GM12878 (cell line): Measurements from ENCODE around the gene SENP5. TPM values are rescaled to one million over a fixed set of nuclear protein-coding genes. Genes with fewer than 3 reads are reported as not detected.

Experiments
- ATAC-seq: fragments of 200-7000 bp; cut with Tn5 transposase; 3 replicates; pipeline ENCODE4 v1.9.1; 2020; ENCODE audit warnings: mild to moderate bottlenecking, moderate library complexity
- BruUV-seq: library from RNA; stranded (reverse); fragments of 400-500 nt; replicated peaks from 2 replicates; lab custom pipeline; 2021; lab: Mats Ljungman, UMichigan
- CTCF ChIA-PET: fragments of 300-600 bp; sonication (Branson Sonifier 250); formaldehyde crosslinking; extraction: SDS; loops from one replicate; lab custom pipeline; 2021; ENCODE audit warnings: inconsistent platforms; lab: Yijun Ruan, JAX
- POLR2A ChIA-PET: fragments of 350-600 bp; formaldehyde crosslinking; extraction: SDS; loops from one replicate; lab custom pipeline; 2021; ENCODE audit warnings: inconsistent platforms; lab: Charles Lee
- RAD21 ChIA-PET: fragments of 300-600 bp; sonication (Branson Sonifier 250); formaldehyde crosslinking; loops from one replicate; lab custom pipeline; 2023; ENCODE audit warnings: antibody characterized with exemption; ENCODE audit not compliant: unreplicated experiment; lab: Charles Lee
- SMC1A ChIA-PET: fragments of 300-600 bp; sonication (Branson Sonifier 250); formaldehyde crosslinking; loops from one replicate; lab custom pipeline; 2023; ENCODE audit not compliant: unreplicated experiment, uncharacterized antibody; lab: Charles Lee
- DNase-seq: peaks from one replicate; pipeline ENCODE4 v3.0.0-alpha.2; 2011; ENCODE audit warnings: low read depth, low spot score
- FAIRE-seq: peaks from 3 replicates; lab custom pipeline; 2011; peaks lifted over from hg19 to GRCh38; lab: Jason Lieb, UNC
- H2AFZ ChIP-seq: 2 replicates; pipeline ENCODE4 v1.6.0; 2011; ENCODE audit warnings: low read depth, low read length, control low read depth; ENCODE audit not compliant: control insufficient read depth
- H3K27ac ChIP-seq: 2 replicates; pipeline ENCODE4 v1.5.1; 2011; ENCODE audit warnings: control low read depth; ENCODE audit not compliant: control insufficient read depth, insufficient read depth
- H3K27me3 ChIP-seq, 2 experiments: replicated peaks in 1 of 2; 2 replicates each; pipeline versions ENCODE4 v1.6.0 to v1.6.1; 2011; ENCODE audit warnings: low read length in 1 of 2; ENCODE audit not compliant: control insufficient read depth in 2 of 2, insufficient read depth in 2 of 2
- H3K36me3 ChIP-seq, 2 experiments: 2 replicates each; pipeline ENCODE4 v1.5.1; 2011; ENCODE audit warnings: low read length in 1 of 2; ENCODE audit not compliant: control insufficient read depth in 2 of 2, insufficient read depth in 2 of 2
- H3K4me1 ChIP-seq: 2 replicates; pipeline ENCODE4 v1.6.1; 2011; ENCODE audit warnings: mild to moderate bottlenecking, low read length, moderate library complexity, mixed read lengths; ENCODE audit not compliant: control insufficient read depth, insufficient read depth
- H3K4me2 ChIP-seq: 2 replicates; pipeline ENCODE4 v1.6.0; 2011; ENCODE audit warnings: control low read depth; ENCODE audit not compliant: control insufficient read depth, insufficient read depth
- H3K4me3 ChIP-seq: fragments of 200-600 bp; sonication (generic); 2 replicates; pipeline ENCODE4 v1.5.1; 2016
- H3K79me2 ChIP-seq: 2 replicates; pipeline ENCODE4 v1.6.0; 2011; ENCODE audit warnings: low read length; ENCODE audit not compliant: control insufficient read depth, insufficient read depth
- H3K9ac ChIP-seq: 2 replicates; pipeline ENCODE4 v1.8.0; 2011; ENCODE audit warnings: low read length, control low read depth, mixed read lengths; ENCODE audit not compliant: control insufficient read depth, insufficient read depth
- H3K9me3 ChIP-seq: replicated peaks from 3 replicates; pipeline ENCODE4 v1.5.1; 2011; ENCODE audit warnings: mild to moderate bottlenecking, low read length; ENCODE audit not compliant: control insufficient read depth, insufficient read depth
- H4K20me1 ChIP-seq: 2 replicates; pipeline ENCODE4 v1.6.0; 2011; ENCODE audit not compliant: control insufficient read depth, insufficient read depth
- CBX3 ChIP-seq: fragments of 200-600 bp; sonication (generic); IDR thresholded peaks from 2 replicates; pipeline ENCODE4 v1.6.1; 2016; ENCODE audit warnings: low read depth, borderline replicate concordance
- ESRRA ChIP-seq: IDR thresholded peaks from 2 replicates; pipeline ENCODE4 v1.6.1; 2012; ENCODE audit warnings: mild to moderate bottlenecking, low read length, improper control_type of control experiment
- GATAD2B ChIP-seq: fragments of 450-650 bp; conservative IDR thresholded peaks from 2 replicates; pipeline ENCODE4 v1.6.1; 2017; ENCODE audit warnings: low read depth, mild to moderate bottlenecking, moderate library complexity
- HDAC2 ChIP-seq: fragments of 200-600 bp; sonication (generic); IDR thresholded peaks from 2 replicates; pipeline ENCODE4 v1.6.1; 2017
- IKZF2 ChIP-seq, 2 experiments: fragments of 450-650 bp; IDR thresholded peaks; 2 replicates each; pipeline ENCODE4 v1.6.1; 2017; ENCODE audit warnings: mild to moderate bottlenecking in 2 of 2, moderate library complexity in 2 of 2
- LARP7 ChIP-seq: fragments of 450-650 bp; IDR thresholded peaks from 2 replicates; pipeline ENCODE4 v1.6.1; 2017; ENCODE audit warnings: mild to moderate bottlenecking
- MEF2B ChIP-seq: fragments of 450-650 bp; IDR thresholded peaks from 2 replicates; pipeline ENCODE4 v1.6.1; 2018; ENCODE audit warnings: mild to moderate bottlenecking, moderate library complexity; ENCODE audit not compliant: partially characterized antibody, poor library complexity, severe bottlenecking
- NKRF ChIP-seq: fragments of 450-650 bp; conservative IDR thresholded peaks from 2 replicates; pipeline ENCODE4 v1.6.1; 2017; ENCODE audit warnings: mild to moderate bottlenecking, moderate library complexity
- NR2C1 ChIP-seq: fragments of 450-650 bp; IDR thresholded peaks from 2 replicates; pipeline ENCODE4 v1.6.1; 2017; ENCODE audit warnings: antibody characterized with exemption, mild to moderate bottlenecking, moderate library complexity
- TCF7 ChIP-seq: IDR thresholded peaks from 2 replicates; pipeline ENCODE4 v1.6.1; 2014; ENCODE audit warnings: antibody characterized with exemption, borderline replicate concordance
- ZBTB33 ChIP-seq: fragments of 450-650 bp; IDR thresholded peaks from 2 replicates; pipeline ENCODE4 v1.6.1; 2017; ENCODE audit warnings: mild to moderate bottlenecking
- ZNF384 ChIP-seq: IDR thresholded peaks from 2 replicates; pipeline ENCODE4 v1.6.1; 2012; ENCODE audit warnings: low read depth, mild to moderate bottlenecking, low read length, improper control_type of control experiment, borderline replicate concordance
- WGBS: methylation state at CpG from one replicate; pipeline ENCODE4 v1.1.6; 2016; ENCODE audit warnings: low lambda C conversion rate; ENCODE audit not compliant: insufficient replicate concordance, insufficient coverage; ENCODE audit errors: missing lambda C conversion rate; 5-methylcytosine and 5-hydroxymethylcytosine counted together
- in situ Hi-C: fragments of 300-500 bp; cut with MboI; formaldehyde crosslinking; loops from 9 replicates; pipeline ENCODE4 v1.14.3; 2018; ENCODE audit warnings: mixed read lengths
- intact Hi-C: fragments of 100-400 bp; cut with micrococcal nuclease; formaldehyde crosslinking; loops from one replicate; pipeline ENCODE4 v1.14.2; 2022; ENCODE audit not compliant: unreplicated experiment
- polyA plus RNA-seq, 11 experiments: library from polyadenylated mRNA; depleted of rRNA in 4 of 11; unstranded in 6 of 11; stranded (reverse) in 5 of 11; fragments of >200 nt; fragmentation: Nextera tagmentation in 4 of 11; fragmentation: Illumina TruSeq in 1 of 11; extraction: Ambion mirVana in 4 of 11; extraction: Trizol in 1 of 11; gene quantifications; 1 replicate in 1 of 11; 2 replicates in 10 of 11; pipeline versions ENCODE4 v1.2.1 to v1.2.3, GENCODE V29; 2011 to 2016; ENCODE audit warnings: inconsistent platforms in 2 of 11, missing spikeins in 2 of 11, low read depth in 1 of 11
- total RNA-seq, 4 experiments: library from RNA; depleted of rRNA in 3 of 4; stranded (reverse); fragments of >200 nt in 3 of 4; fragmentation: Illumina TruSeq in 1 of 4; extraction: Trizol in 1 of 4; gene quantifications; 2 replicates each; pipeline versions ENCODE4 v1.2.1 to v1.2.3, GENCODE V29; 2013 to 2021
- TF ChIP-seq, protein P1 (sequence below): fragments of 450-650 bp; IDR thresholded peaks from 2 replicates; pipeline ENCODE4 v1.6.1; 2016; ENCODE audit warnings: mild to moderate bottlenecking

SENP5 gene
- total and polyA plus RNA-seq, 10 of the 15 experiments (the other 5 are each of a cell fraction or from before 2014, with no cell fraction given) = 6.4 to 28.4 (median 15.6) TPM

DNA sequence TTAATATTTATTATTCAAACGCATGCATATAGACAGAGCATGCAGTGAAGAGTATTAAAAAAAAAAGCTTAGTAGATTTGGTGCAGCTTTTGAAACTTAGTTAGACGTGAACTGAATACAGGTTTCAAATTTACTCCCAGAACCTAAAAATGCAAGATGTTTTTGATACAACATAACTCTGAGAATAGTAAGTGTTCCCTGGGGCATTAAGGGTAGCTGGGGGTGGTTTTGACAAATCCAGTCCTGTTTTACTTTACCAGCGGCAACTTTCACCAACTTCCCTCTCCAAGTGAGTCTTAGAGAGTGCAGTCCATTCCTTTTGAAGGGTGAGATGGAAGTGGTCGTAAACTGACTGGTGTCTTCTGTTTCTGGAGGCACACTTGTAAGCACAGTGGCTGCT is 63.4 kb downstream of the SENP5 start:
- Histone ChIP-seq H3K4me1 (peaks cover 17% of the 10 kb centered on the region; the same call in 1 of the 2 replicates), H3K27me3 (no peaks in the 10 kb centered on the region), H3K4me2 (peak overlapping the region; percentile 50), H3K27ac (peak overlapping the region; percentile 65), H3K9me3 (no peaks in the 10 kb centered on the region), H2AFZ (no peak overlapping the region), H3K9ac (no peak overlapping the region), H3K36me3 (peaks cover 8 to 12% of the 10 kb centered on the region in 2 experiments), H4K20me1 (no peaks in the 10 kb centered on the region), H3K4me3 (no peak overlapping the region), H3K79me2 (no peaks in the 10 kb centered on the region)
- DNase-seq = no peak
- ChIA-PET CTCF (interaction anchor here (0.7 to 5.2 kb wide), 2 partner anchors 10 to 96 kb away, joined by 3 to 24 read pairs; partner anchors contain the start of gene NCBP2), RAD21 (interaction anchor here (0.7 to 2.2 kb wide), 2 partner anchors 10 to 64 kb away, joined by 3 to 11 read pairs; partner anchors contain the start of genes NCBP2 and SENP5), POLR2A (interaction anchor here (3.5 kb wide), 2 partner anchors 10 to 63 kb away, joined by 11 to 34 read pairs; partner anchors contain the start of genes NCBP2 and SENP5), SMC1A (interaction anchor here (1.1 to 4.9 kb wide), 6 partner anchors 9 to 254 kb away, joined by 3 to 38 read pairs (median 4); partner anchors contain the start of gene NCBP2)
- TF ChIP-seq ESRRA (no peak), CBX3 (no peak), NR2C1 (no peak), MEF2B (peak; percentile 51), GATAD2B (no peak), LARP7 (no peak), ZNF384 (peak; percentile 9; the same call in 1 of the 2 replicates), TCF7 (no peak), IKZF2 (IDR thresholded peaks at IDR 0.05) (no peak), NKRF (no peak), HDAC2 (no peak), ZBTB33 (no peak)
- TF ChIP-seq, protein P1, sequence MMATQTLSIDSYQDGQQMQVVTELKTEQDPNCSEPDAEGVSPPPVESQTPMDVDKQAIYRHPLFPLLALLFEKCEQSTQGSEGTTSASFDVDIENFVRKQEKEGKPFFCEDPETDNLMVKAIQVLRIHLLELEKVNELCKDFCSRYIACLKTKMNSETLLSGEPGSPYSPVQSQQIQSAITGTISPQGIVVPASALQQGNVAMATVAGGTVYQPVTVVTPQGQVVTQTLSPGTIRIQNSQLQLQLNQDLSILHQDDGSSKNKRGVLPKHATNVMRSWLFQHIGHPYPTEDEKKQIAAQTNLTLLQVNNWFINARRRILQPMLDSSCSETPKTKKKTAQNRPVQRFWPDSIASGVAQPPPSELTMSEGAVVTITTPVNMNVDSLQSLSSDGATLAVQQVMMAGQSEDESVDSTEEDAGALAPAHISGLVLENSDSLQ = no peak
- intact Hi-C loops = no loop called here
- no peak for FAIRE-seq
- peak; percentile 29 for ATAC-seq
- in situ Hi-C loops = no loop called here
- no TSS peak for BruUV-seq
- WGBS = 12% methylated on average over 4 of the region's 4 CpGs
